LNCaP clone FGC (cell line): ENCODE data around the gene TRDMT1.
A peak's percentile ranks its signal among the peaks of the same experiment; 100 is the strongest.

Source experiments
- DNase-seq: peaks from one replicate; pipeline ENCODE4 v3.0.0-alpha.2; 2011; ENCODE audit warnings: low read depth
- H3K4me3 ChIP-seq: 2 replicates; pipeline ENCODE4 v1.5.1; 2011; ENCODE audit warnings: mild to moderate bottlenecking, low read depth, low read length, control low read depth
- TF ChIP-seq, protein P1 (sequence below): IDR thresholded peaks from 2 replicates; pipeline ENCODE4 v1.5.1; 2012; ENCODE audit warnings: mild to moderate bottlenecking; ENCODE audit not compliant: control insufficient read depth, insufficient read depth; ENCODE audit errors: extremely low read depth

TRDMT1 gene

DNA sequence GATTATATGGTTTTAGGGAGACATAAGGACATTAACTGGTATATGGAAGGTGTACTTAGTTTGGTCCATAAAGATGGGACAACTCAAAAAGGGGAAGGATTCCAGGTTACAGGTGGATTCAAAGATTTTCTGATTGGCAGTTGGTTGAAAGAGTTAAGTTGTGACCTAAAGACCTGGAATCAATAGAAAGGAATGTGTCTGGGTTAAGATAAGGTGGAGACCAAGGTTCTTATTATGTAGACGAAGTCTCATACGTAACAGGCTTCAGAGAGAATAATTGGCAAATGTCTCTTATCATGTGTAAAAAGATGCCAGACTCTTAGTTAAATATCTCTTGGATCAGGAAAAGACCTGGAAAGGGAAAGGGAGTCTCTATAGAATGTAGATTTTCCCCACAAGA lies 1.0 kb upstream of the TRDMT1 start:
- TF ChIP-seq, protein P1, sequence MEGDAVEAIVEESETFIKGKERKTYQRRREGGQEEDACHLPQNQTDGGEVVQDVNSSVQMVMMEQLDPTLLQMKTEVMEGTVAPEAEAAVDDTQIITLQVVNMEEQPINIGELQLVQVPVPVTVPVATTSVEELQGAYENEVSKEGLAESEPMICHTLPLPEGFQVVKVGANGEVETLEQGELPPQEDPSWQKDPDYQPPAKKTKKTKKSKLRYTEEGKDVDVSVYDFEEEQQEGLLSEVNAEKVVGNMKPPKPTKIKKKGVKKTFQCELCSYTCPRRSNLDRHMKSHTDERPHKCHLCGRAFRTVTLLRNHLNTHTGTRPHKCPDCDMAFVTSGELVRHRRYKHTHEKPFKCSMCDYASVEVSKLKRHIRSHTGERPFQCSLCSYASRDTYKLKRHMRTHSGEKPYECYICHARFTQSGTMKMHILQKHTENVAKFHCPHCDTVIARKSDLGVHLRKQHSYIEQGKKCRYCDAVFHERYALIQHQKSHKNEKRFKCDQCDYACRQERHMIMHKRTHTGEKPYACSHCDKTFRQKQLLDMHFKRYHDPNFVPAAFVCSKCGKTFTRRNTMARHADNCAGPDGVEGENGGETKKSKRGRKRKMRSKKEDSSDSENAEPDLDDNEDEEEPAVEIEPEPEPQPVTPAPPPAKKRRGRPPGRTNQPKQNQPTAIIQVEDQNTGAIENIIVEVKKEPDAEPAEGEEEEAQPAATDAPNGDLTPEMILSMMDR: no peak
- DNase-seq: no peak
- no peak overlapping the region for H3K4me3 ChIP-seq

DNA sequence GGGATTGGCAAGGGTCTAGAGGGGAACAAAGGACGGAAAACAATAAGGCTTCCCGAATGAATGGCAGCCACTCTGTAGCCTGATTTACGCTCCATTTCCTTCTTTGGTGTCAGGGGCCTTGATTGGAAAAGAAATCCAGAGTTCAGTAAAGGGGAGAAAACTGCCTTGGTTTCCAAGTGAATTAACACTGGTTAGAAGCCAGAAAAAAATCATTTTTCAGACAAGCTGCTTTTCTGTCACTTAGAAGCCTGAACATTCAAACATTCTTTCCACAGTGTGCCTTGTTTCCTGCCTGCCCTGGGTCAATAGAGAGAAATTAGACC lies 283 bp upstream of the TRDMT1 start:
- no peak for DNase-seq
- H3K4me3 ChIP-seq: peak overlapping the region; percentile 63
- TF ChIP-seq, protein P1: no peak

GRCh38 chr10:17200001-17200911 lies 1.2 kb downstream of the TRDMT1 start:
- TF ChIP-seq, protein P1: no peak
- H3K4me3 ChIP-seq: peak overlapping the region; percentile 63
- no peak for DNase-seq

DNA sequence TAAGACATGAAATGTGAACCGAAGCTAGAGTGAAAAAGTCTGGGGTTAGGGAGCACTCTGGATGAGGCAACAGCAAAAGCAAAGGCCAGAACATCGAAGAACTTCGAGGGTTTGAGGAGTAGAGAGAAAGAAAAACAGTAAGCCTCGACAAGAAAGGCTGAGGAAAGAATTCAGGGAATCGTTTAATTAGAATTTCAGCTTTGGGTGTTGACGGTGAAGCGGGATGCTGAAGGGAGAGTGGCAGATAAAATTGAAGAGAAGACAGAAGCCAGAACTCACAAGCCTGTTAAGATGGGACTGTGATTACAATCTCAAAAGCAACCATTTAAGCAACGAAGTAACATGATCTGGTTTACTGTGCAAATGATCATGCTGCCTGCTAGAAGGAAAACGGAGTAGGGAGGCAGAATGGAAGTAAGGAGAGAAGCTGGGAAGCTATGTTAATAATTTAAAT lies 2.1 kb downstream of the TRDMT1 start:
- no peak for DNase-seq
- H3K4me3 ChIP-seq: no peak overlapping the region
- TF ChIP-seq, protein P1: no peak

DNA sequence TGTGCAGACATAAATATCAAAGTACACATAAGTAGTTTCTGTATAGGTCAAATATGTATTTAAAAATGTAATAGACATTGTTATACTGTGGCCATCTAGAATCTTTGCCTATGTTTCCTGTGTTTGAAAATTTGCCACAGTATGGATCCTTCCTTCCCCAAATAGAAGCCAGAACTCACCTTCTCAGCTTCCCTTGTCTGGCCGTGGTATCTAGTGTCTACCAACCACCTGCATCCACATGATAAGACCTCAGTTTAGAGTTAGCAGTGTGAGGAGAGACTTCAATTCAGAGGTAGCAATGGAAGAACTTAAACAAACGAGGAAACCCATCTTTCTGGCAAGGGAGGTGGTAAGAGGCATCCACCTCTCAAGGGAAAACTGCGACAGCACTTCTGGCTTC lies 4.9 kb downstream of the TRDMT1 start:
- TF ChIP-seq, protein P1: no peak
- H3K4me3 ChIP-seq: no peak overlapping the region
- DNase-seq: no peak

DNA sequence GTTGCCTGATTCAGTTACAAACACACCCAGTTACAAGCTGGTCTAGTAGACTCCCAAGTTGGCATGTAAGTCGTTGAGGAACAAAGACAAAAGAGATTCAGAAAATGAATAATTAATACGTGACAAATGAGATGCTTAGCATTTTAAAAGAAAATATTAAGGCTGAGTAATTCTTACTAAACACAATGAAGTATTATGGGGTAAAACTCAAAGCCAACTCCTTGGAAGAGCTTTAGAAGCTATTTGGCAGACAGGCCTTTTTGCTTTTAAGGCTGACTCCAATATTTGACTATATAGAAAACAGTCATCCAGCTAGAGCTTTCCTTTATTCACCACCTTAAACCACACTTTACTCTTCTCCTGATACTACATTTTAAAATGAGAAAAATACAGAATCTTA lies 5.4 kb downstream of the TRDMT1 start:
- TF ChIP-seq, protein P1: no peak
- no peak for DNase-seq
- H3K4me3 ChIP-seq: no peak overlapping the region

GRCh38 chr10:17195083-17195482 lies 6.4 kb downstream of the TRDMT1 start:
- no peak overlapping the region for H3K4me3 ChIP-seq
- TF ChIP-seq, protein P1: no peak
- no peak for DNase-seq
